HepG2 (cell line): ENCODE measurements around the gene PRUNE1. TPM values are rescaled to one million over a fixed set of nuclear protein-coding genes. Genes with fewer than 3 reads are reported as not detected.

Source experiments
- CHD2 ChIP-seq: IDR thresholded peaks from 2 replicates; pipeline ENCODE4 v1.6.1; 2011; ENCODE audit warnings: low read depth, low read length, improper control_type of control experiment
- HOXA7 ChIP-seq: sonication (generic); formaldehyde crosslinking; IDR thresholded peaks from 2 replicates; pipeline ENCODE4 v1.8.1; 2022; ENCODE audit warnings: mild to moderate bottlenecking, missing genetic modification reagents, moderate library complexity
- KAT8 ChIP-seq: IDR thresholded peaks from 2 replicates; pipeline ENCODE4 v1.6.1; 2016; ENCODE audit warnings: missing genetic modification reagents, missing compliant biosample characterization
- KDM1A ChIP-seq: IDR thresholded peaks from 2 replicates; pipeline ENCODE4 v1.6.1; 2016; ENCODE audit warnings: missing compliant biosample characterization
- MIER2 ChIP-seq: IDR thresholded peaks from 2 replicates; pipeline ENCODE4 v1.6.1; 2016; ENCODE audit warnings: missing biosample characterization, missing genetic modification reagents
- PHF21A ChIP-seq: sonication (generic); formaldehyde crosslinking; IDR thresholded peaks from 2 replicates; pipeline ENCODE4 v1.5.0; 2020; ENCODE audit warnings: mild to moderate bottlenecking, missing genetic modification reagents
- SAFB2 ChIP-seq: sonication (generic); formaldehyde crosslinking; IDR thresholded peaks from 2 replicates; pipeline ENCODE4 v1.5.1; 2020; ENCODE audit warnings: missing genetic modification reagents, low read depth, mild to moderate bottlenecking, borderline replicate concordance
- ZFP36 ChIP-seq: fragments of 150-350 bp; IDR thresholded peaks from 2 replicates; pipeline ENCODE4 v1.6.1; 2018; ENCODE audit warnings: borderline replicate concordance, low read length, low read depth; ENCODE audit not compliant: partially characterized antibody
- ZNF180 ChIP-seq: sonication (generic); formaldehyde crosslinking; IDR thresholded peaks from 2 replicates; pipeline ENCODE4 v1.4.0; 2020; ENCODE audit warnings: low read depth, missing genetic modification reagents, borderline replicate concordance
- ZNF224 ChIP-seq: sonication (generic); formaldehyde crosslinking; IDR thresholded peaks from 2 replicates; pipeline ENCODE4 v1.5.0; 2020; ENCODE audit warnings: mild to moderate bottlenecking, missing genetic modification reagents
- ZNF235 ChIP-seq: sonication (generic); formaldehyde crosslinking; IDR thresholded peaks from 2 replicates; pipeline ENCODE4 v1.8.1; 2023; ENCODE audit warnings: mild to moderate bottlenecking, missing genetic modification reagents, borderline replicate concordance
- ZNF318 ChIP-seq: sonication (generic); formaldehyde crosslinking; IDR thresholded peaks from 2 replicates; pipeline ENCODE4 v1.4.0; 2020; ENCODE audit warnings: mild to moderate bottlenecking, missing genetic modification reagents
- ZNF570 ChIP-seq: sonication (generic); formaldehyde crosslinking; IDR thresholded peaks from 2 replicates; pipeline ENCODE4 v1.4.0; 2020; ENCODE audit warnings: mild to moderate bottlenecking, missing genetic modification reagents, borderline replicate concordance
- polyA plus RNA-seq, 8 experiments: library from polyadenylated mRNA; depleted of rRNA in 3 of 8; stranded (reverse) in 7 of 8; unstranded in 1 of 8; fragments of >200 nt; fragmentation: Illumina TruSeq in 4 of 8; extraction: Trizol in 4 of 8; gene quantifications; 2 replicates each; pipeline versions ENCODE4 v1.2.1 to v1.2.3, GENCODE V29; 2011 to 2016; ENCODE audit warnings: low read depth in 4 of 8, missing spikeins in 1 of 8, mixed read lengths in 1 of 8; ENCODE audit not compliant: insufficient read depth in 1 of 8
- total RNA-seq, 5 experiments: library from RNA; depleted of rRNA; stranded (reverse); fragments of >200 nt; fragmentation: Illumina TruSeq; extraction: Trizol; gene quantifications; 2 replicates each; pipeline ENCODE4 v1.2.3, GENCODE V29; 2016; ENCODE audit warnings: low read depth in 1 of 5

The PRUNE1 gene
- total and polyA plus RNA-seq, 2 of the 13 experiments (the other 11 are each of a cell fraction or from before 2014, with no cell fraction given), result 19.0 to 31.9 TPM

DNA sequence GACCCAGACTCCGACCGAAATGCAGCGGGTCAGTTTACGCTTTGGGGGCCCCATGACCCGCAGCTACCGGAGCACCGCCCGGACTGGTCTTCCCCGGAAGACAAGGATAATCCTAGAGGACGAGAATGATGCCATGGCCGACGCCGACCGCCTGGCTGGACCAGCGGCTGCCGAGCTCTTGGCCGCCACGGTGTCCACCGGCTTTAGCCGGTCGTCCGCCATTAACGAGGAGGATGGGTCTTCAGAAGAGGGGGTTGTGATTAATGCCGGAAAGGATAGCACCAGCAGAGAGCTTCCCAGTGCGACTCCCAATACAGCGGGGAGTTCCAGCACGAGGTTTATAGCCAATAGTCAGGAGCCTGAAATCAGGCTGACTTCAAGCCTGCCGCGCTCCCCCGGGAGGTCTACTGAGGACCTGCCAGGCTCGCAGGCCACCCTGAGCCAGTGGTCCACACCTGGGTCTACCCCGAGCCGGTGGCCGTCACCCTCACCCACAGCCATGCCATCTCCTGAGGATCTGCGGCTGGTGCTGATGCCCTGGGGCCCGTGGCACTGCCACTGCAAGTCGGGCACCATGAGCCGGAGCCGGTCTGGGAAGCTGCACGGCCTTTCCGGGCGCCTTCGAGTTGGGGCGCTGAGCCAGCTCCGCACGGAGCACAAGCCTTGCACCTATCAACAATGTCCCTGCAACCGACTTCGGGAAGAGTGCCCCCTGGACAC is 39.8 kb downstream of the PRUNE1 start (continued):
- TF ChIP-seq SAFB2 (CRISPR knock-in tag), result no peak; the same call in 1 of the 2 replicates
- no peak for TF ChIP-seq CHD2
- no peak for TF ChIP-seq ZNF224
- TF ChIP-seq KAT8 (CRISPR knock-in tag), result peak; percentile 28
- TF ChIP-seq ZNF318 (CRISPR knock-in tag), result no peak
- no peak for TF ChIP-seq HOXA7 (CRISPR knock-in tag)
- no peak for TF ChIP-seq ZNF570 (CRISPR knock-in tag)
- TF ChIP-seq ZFP36, result no peak
- TF ChIP-seq ZNF235 (CRISPR knock-in tag), result no peak
- no peak for TF ChIP-seq KDM1A
- no peak for TF ChIP-seq PHF21A (CRISPR knock-in tag)
- TF ChIP-seq ZNF180 (CRISPR knock-in tag), result no peak
- TF ChIP-seq MIER2 (CRISPR knock-in tag), result no peak
